A673 (cell line): ENCODE data around the gene BPI.
A peak's percentile ranks its signal among the peaks of the same experiment; 100 is the strongest.

Source experiments
- CTCF ChIP-seq: fragments of 300-800, 200-600 bp; sonication (generic); conservative IDR thresholded peaks from 2 replicates; pipeline ENCODE4 v1.5.1; 2017; ENCODE audit warnings: low read depth, mild to moderate bottlenecking, antibody characterized with exemption, low read length, moderate library complexity, mixed read lengths
- EZH2 ChIP-seq: fragments of 200-600 bp; sonication (generic); IDR thresholded peaks from 2 replicates; pipeline ENCODE4 v1.6.1; 2017; ENCODE audit warnings: borderline replicate concordance, low read depth, mild to moderate bottlenecking, mixed read lengths, antibody characterized with exemption, low read length; ENCODE audit not compliant: poor library complexity, severe bottlenecking

- TF ChIP-seq CTCF (0 out of 2 replicates have a peak, but pooled peaks have one; percentile 11), EZH2 (no peak)
Measured at GRCh38 chr20:38315290-38315966, 11.5 kb downstream of the BPI start.
